ENCODE results near the gene FRMD4B.
A peak's percentile ranks its signal among the peaks of the same experiment; 100 is the strongest.

The FRMD4B gene

GRCh38 chr3:69130689-69131088 lies 255.2 kb downstream of the FRMD4B start:
- in situ Hi-C loops (cut with HindIII; ENCODE audit: low pct_ligation_motif_present, low pct_unique_long_range_greater_than_20kb, low sequenced_read_pairs): no loop called here
- no peak for DNase-seq

- DNase-seq: no peak
- in situ Hi-C loops (cut with HindIII; ENCODE audit: low pct_ligation_motif_present, low pct_unique_long_range_greater_than_20kb, low sequenced_read_pairs): no loop called here
Observed at GRCh38 chr3:69129531-69129930, 256.4 kb downstream of the FRMD4B start.

GRCh38 chr3:69128509-69128908 lies 257.4 kb downstream of the FRMD4B start:
- in situ Hi-C loops (cut with HindIII; ENCODE audit: low pct_ligation_motif_present, low pct_unique_long_range_greater_than_20kb, low sequenced_read_pairs): no loop called here
- DNase-seq: no peak

GRCh38 chr3:69126999-69127398 lies 258.9 kb downstream of the FRMD4B start:
- in situ Hi-C loops (cut with HindIII; ENCODE audit: low pct_ligation_motif_present, low pct_unique_long_range_greater_than_20kb, low sequenced_read_pairs): no loop called here
- DNase-seq: no peak

- in situ Hi-C loops (cut with HindIII; ENCODE audit: low pct_ligation_motif_present, low pct_unique_long_range_greater_than_20kb, low sequenced_read_pairs): no loop called here
- DNase-seq: no peak
Observed at GRCh38 chr3:69126216-69126615, 259.7 kb downstream of the FRMD4B start.

GRCh38 chr3:69122403-69122802 lies 263.5 kb downstream of the FRMD4B start, which contains the start of gene LMOD3:
TSS of gene LMOD3 (minus strand) at chr3:69122595. CDS start at chr3:69122386, 209 bp downstream.
- in situ Hi-C loops (cut with HindIII; ENCODE audit: low pct_ligation_motif_present, low pct_unique_long_range_greater_than_20kb, low sequenced_read_pairs): no loop called here
- DNase-seq: no peak

- DNase-seq: no peak
- in situ Hi-C loops (cut with HindIII; ENCODE audit: low pct_ligation_motif_present, low pct_unique_long_range_greater_than_20kb, low sequenced_read_pairs): no loop called here
Observed at GRCh38 chr3:69121950-69122349, 263.9 kb downstream of the FRMD4B start.

- DNase-seq: no peak
- in situ Hi-C loops (cut with HindIII; ENCODE audit: low pct_ligation_motif_present, low pct_unique_long_range_greater_than_20kb, low sequenced_read_pairs): no loop called here
Observed at GRCh38 chr3:69121513-69121912, 264.4 kb downstream of the FRMD4B start.

GRCh38 chr3:69120879-69121464 lies 264.9 kb downstream of the FRMD4B start:
- DNase-seq: peak; percentile 65
- in situ Hi-C loops (cut with HindIII; ENCODE audit: low pct_ligation_motif_present, low pct_unique_long_range_greater_than_20kb, low sequenced_read_pairs): no loop called here
